ENCODE data around the gene ZIC2. TPM values are rescaled to one million over a fixed set of nuclear protein-coding genes. Genes with fewer than 3 reads are reported as not detected.

ZIC2 gene
- total RNA-seq, 1 donor from 2014 or later, result 0.13 TPM

DNA sequence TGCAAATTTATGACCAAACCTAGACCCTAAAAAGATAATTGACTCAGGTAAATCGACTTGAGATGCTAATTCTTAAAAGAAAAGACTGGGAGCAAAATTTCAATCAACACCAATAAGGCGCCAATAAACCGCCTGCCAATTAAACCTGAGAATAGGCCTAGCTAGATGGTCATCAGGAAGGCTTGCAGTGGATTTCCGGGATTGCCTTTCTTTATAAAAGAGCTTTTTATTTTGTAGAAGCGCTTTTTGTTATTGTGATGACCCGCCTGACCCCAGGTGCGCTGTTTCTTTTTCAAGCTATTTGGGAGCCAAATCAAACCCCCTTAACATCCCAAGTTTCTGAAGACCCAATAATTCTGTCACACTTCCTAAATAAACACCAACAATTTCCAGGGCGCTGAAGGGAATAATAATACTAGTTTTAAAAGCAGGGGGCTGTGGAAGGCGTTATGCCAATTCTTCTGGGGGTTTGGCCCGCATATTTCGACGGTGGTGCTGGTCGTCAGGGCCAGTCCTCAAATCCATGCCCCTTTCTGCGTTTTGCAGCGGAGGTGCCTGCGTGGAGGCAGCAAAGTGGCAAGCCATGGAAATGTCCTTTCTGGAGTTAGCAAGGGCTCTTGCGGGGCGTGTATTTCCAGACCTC lies 7.2 kb upstream of the ZIC2 start:
- DNase-seq (ENCODE audit: low read depth in 2 of 2), result no peak

DNA sequence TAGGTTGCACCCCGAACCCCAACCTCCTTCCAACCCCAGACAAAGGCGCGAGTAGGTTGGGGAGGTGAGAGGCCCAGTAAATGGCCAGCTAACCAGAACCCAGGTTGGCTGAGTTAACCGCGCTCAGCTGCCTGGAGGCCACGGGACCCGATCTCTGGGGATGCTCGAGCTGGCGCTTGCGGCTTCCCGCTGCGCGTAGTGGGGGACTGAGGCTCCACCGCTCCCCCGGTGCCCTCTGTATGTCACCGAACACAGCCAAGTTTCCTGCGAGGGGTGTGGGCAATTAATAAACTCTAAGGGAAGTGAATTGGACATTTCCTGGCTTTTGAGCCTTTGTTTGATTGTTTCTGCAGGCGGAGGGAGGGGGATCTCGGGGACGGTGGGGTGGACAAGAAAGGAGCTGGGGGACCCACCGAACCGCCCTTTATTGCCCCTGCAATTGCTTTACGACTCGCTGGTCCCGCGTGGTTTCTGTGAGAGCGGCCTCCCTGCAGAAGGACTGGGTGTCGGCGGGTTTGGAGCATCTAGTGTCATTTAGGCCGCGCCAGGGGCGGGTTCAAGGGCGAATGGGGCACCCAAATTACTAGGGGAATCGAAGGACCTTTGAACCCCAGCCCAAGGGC lies 6.5 kb upstream of the ZIC2 start:
- DNase-seq (ENCODE audit: low read depth in 2 of 2), result no peak

DNA sequence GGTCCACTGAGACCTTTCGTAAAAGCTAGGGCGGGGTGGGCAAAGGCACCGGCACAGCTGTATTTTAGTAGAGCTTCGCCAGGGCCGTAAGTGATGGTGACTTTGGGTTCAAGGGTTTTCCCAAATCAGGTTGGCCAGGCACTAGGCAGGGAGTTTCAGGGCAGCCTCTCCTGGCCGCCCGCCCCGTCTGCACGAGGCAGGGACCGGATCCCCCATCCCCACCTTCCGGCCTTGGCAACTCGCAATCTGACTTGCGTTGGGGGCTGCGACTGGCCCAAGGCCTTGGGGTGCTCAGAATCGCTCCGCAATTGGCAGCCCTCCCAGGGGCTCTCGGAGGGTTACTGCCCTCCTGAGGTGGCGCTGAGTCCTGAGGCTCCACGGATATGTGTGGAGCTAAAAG lies 6.0 kb upstream of the ZIC2 start:
- DNase-seq (ENCODE audit: low read depth in 2 of 2), result no peak

DNA sequence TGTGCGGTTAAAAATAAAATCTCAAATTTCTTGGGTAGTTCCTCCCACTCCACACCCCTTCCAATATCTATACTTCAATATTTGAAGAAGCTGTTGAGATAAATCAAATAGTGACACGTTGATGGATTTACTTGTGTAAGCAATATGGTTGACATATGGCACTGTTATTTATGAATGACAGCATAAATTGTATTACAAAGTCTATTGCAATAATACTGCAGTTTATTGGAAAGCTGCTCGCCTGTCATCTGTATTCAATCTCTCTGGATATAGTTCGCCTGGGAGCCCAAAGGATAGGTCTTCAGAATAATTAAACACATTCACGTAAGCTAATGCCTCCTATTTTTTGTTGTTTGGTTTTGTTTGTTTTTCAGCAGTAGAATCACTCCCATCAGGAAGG lies 5.0 kb upstream of the ZIC2 start:
- no peak for DNase-seq (ENCODE audit: low read depth in 2 of 2)

DNA sequence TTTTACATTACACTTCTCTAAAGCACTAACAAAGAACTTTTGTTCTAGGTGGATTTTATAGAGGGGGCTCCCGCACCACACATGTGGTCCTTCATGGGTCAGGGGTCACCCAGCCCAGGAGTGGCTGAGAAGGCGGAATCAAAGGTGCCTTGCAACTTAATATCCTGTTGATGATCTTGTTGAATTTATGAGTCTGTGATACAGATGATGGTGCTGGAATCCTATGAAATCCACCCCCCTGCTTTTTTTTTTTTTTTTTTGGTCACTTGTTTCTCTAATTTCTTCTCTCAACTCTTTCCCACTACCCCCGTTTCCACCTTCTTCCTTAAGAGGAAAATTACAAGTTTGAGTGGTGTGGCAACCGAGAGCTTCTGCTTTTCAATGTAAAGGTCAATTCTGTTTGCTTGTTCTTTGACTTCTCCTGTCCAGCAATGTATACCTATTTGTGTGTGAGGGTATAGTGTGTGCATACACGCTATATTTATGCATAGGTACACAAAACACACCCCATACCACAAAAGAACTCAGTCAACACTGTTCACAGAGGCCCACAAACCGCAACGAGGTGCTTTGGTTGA lies 4.2 kb upstream of the ZIC2 start:
- no peak for DNase-seq (ENCODE audit: low read depth in 2 of 2)

DNA sequence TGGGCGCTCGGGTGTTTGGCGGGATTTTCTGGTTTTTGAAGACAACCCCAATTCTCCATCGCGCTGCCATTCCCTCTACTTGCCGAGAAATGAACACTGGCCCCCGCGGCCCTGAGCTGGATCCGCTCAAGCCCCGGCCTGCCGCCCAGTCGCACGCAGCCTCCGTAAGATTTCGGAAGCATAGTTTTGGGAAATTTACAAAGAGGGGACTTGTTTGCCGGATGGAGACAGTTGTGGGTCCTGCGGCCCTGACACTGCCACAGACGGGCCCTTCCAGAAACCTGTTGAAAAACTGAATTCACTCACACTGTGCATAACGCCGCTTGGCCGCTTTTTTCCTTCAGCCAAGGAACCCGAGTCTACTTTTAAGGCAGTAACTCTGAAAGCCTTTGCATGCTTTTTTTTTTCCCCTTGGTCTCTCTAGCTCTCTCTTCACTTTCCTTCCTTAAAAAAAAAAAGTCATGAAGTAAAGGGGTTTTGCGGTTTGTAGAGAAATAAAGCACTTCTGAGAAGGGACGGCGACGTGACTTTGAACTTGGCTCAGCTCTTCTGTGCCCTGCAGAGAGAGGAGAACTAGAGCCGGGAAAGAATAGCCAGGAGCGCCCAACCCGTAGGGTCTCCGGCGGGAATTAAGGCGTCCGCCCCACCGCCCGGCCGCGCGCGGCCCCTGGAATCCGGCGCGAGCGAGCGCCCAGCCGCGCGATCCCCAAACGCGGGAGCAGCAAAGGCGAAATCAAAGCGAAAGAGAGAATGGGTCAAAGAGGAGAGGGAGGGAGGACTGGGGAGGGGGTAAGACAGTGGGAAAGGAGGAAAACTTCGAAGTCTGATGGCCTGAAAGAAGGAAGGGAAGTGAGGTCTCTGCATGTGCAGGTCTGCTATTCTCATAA lies 3.4 kb upstream of the ZIC2 start:
- DNase-seq (ENCODE audit: low read depth in 2 of 2), result no peak

DNA sequence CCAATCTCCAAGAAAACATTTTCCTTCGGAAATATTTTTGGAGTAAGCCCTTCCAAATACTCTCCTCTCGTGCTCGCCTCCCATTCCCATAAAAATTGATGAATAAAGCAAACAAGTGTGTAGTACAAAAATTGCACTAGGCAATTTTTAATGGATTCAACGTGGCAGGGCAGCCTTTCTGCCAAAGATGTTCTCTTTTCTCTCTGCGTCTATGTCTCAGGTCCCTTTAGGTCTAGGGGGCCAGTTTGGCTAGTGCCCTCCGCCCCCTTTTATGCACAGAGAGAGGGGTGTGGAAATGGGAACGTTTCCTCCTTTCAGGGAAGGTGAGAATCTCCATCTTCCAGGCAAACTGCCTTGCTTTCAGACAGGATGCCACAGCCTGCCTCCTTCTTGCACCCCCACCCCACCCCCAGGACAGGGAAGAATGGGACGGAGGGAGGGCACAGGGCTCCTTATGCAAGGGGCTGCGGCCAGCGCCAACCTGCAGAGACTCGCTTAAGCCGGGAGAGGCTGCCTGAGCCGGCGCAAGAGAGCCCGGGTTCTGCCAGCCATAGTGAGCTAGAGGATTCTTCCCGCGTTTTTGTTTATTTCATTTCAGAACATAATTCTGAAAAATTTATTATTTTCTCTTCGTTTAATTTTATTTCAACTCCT lies 2.7 kb upstream of the ZIC2 start:
- DNase-seq (ENCODE audit: low read depth in 2 of 2), result no peak

DNA sequence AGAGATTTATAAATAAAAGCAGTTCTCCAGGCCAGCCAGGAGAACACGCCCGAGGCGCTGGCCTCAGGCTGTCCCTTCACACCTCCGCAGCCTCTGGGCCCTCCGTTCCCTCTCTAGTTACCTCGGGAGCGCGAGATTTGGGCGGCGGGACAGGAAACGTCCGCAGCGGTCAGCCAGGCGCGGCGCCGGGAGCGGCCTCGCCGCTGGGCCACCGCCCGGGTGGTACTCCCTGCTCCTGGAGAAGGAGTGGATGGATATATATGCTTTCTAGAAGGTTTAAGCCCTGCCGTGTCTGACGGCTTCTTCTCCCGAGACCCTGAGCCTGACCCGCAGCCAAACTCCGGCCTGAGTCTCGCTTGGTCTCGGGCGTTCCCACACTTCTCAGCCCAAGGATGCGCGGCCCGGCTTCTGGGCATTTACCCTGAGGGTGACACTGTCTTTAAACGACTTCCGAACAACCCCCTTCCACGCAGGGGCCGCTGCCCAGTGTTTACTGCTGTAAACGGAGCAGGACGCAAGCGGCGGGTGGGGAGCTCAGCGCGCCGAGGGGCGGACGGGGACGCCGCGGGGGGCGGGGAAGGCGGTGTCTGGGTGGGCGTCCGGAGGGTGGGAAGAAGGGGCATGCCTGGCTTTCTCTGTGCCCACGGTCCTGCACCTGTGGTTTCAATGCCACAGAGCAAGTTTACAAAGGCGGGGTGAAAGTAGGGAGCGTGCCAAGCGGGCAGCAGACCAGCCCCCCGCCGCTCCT lies 2.0 kb upstream of the ZIC2 start:
- no peak for DNase-seq (ENCODE audit: low read depth in 2 of 2)

DNA sequence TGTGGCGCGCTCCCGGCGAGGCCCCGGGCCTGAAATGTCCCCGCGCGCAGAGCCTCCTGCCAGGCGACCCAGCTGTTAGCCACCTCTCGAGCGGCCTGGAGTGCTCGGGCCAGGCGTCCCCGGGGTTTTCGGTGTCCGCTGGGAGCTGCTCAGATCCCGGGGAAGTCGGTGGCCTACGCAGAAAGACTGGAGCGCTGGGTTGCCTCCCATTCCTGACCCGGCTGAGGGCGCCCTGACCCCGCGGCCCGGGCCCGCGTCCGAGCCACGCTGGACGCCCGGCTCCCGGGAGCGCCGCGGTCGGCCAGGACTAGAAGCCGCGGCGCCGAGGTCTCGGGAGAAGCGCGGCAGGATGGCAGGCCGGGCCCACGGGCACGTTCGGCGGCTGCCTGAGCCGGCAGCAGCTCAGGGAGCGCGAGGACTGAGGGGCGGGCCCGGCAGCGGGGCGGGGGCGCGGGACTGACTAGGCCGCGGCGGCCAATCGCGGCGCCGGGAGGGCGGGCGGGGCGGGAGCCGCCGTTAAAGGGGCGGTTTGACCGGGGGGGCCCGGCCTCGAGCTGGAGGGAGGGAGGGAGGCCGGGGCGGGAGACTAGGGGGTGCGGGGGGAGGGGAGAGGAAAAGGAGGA lies 1.3 kb upstream of the ZIC2 start:
- peak; percentile 38 to 87 for DNase-seq (ENCODE audit: low read depth in 2 of 2)

DNA sequence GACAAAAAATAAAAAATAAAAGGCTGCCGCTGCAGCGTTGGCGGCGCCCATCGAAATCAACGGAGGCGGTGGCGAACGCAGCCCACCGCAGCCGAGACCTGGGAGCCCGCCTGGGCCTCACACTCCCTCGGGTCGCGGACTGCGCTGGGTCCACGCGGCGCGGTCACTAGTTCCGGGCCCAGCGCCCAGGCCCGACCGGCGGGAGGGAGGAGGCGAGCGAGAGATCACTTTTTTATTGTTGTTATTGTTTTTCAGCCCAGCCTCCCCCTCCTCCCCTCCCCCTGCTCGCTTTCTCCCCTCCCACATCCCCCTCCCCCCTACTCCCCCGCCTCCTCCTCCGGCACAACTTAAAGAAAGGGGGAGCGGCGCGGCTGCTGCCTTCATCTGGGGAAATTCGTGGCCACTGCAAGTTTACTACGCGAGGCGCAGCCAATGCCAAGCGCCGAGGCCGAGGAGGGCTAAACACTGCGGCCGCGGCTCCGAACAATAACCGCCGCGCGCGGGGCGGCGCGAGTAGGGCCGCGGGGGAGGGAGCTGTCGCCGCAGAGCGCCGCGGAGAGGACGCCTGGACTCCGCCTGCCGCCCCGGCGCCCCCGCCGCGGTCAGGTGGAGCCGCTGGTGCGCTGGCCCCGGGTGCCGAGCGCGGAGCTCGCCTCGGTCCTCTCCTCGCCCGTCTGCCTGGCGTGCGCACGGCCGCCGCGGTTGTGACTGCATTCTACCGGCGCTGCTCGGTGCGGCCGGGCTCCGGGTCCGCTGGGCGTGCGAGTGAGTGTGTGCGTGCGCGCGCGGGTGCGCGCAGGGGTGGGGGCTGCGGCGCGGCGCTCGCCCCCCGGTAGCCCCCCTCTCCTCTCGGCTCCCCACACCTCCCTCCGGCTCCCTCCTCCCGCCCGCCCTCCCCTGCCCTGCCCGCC lies 505 bp upstream of the ZIC2 start:
- DNase-seq (ENCODE audit: low read depth in 2 of 2), result peak in 1 of 2 donors; percentile 54

DNA sequence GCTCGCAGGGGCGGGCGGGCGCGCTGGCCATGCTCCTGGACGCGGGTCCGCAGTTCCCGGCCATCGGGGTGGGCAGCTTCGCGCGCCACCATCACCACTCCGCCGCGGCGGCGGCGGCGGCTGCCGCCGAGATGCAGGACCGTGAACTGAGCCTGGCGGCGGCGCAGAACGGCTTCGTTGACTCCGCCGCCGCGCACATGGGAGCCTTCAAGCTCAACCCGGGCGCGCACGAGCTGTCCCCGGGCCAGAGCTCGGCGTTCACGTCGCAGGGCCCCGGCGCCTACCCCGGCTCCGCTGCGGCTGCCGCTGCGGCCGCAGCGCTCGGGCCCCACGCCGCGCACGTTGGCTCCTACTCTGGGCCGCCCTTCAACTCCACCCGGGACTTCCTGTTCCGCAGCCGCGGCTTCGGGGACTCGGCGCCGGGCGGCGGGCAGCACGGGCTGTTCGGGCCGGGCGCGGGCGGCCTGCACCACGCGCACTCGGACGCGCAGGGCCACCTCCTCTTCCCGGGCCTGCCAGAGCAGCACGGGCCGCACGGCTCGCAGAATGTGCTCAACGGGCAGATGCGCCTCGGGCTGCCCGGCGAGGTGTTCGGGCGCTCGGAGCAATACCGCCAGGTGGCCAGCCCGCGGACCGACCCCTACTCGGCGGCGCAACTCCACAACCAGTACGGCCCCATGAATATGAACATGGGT lies 599 bp downstream of the ZIC2 start:
- peak in 1 of 2 donors; percentile 38 for DNase-seq (ENCODE audit: low read depth in 2 of 2)

DNA sequence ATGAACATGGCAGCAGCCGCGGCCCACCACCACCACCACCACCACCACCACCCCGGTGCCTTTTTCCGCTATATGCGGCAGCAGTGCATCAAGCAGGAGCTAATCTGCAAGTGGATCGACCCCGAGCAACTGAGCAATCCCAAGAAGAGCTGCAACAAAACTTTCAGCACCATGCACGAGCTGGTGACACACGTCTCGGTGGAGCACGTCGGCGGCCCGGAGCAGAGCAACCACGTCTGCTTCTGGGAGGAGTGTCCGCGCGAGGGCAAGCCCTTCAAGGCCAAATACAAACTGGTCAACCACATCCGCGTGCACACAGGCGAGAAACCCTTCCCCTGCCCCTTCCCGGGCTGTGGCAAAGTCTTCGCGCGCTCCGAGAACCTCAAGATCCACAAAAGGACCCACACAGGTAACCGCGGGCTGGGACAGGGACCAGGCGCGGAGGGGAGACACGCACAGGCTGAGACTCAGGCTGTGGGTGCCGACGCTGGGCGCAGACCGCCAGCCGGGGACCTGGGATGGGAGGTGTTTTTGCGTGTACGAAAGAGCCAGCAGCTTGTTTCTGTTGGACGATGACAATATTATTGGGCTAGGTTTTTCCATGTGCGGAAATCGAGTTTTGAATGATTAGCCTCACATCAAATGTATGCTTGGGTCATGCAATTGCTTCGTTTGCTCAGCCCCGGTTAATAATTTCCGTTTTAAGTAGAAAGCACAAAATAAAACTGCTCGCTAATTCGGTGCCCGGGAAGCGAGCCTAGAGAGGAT lies 1.3 kb downstream of the ZIC2 start:
- DNase-seq (ENCODE audit: low read depth in 2 of 2), result peak in 1 of 2 donors; percentile 15

DNA sequence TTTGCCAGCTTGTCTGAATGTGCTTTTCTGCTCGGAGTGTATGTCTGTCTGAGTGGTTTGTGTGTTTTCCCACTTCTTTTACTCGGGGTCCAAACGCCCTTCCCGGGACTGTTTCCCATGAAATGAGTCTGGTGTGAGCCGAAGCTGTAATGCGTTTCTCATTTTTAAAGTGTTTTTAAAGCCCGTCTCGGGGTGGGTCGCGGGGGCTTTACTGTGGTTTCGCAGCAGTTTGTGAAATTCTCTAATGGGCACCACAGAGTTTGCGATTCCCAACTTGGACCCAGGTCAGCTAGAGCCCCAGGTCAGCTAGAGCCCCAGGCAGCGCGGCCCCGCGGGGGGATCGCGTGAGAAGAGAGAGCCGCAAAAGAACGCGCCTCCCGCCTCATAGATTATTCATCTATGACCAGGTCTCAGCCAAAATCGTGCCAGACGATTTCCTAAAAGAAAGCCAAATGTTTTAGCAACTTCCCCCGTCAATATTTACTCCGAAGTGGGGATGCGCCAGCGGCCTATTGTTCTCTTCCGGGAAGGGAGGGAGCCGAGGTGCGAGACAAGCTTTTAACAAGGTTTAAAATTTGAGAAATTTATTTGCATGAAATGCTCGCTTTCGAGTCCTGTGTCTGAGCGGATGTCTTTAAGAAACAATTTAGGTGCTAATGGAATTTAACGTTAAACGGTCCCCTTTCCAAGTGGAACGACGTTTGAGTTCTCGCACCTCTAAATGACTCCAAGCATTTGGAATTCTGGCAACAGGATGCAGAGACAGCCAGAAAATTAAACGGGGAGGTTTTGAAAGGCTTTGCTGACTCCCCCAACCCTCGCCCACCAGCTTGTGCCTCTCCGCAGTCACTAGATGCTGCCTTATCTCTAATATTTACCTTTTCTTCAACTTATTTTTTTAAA lies 2.2 kb downstream of the ZIC2 start:
- no peak for DNase-seq (ENCODE audit: low read depth in 2 of 2)

DNA sequence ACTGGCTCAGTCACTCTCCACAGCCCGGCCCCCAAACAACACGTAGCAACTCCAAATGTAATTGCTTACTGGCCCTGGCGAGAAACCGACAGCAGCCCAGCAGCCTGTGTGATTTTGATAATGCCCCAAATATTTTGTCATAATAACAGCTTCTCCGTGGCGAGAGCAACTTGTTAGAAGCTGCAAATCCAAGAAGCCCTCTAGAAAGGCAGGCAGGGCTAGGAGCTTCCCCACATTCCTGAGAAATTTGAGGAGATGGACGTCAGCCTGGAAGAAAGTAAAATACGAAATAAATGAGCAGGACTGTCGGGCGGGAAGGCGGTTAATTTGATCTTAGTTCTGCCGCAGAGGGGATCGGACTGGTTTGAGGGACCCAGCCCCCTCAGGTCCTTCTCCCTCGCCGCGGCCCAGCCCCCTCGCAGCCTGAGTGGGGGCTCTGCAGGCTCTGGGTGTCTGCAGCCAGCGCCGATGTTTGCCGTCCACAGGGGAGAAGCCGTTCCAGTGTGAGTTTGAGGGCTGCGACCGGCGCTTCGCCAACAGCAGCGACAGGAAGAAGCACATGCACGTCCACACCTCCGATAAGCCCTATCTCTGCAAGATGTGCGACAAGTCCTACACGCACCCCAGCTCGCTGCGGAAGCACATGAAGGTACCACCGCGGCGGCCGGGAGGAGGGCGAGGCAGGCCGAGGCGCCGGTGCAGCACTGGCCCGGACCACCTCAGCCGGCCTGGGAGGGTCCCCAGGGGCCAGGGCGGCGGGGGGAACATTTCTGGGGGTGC lies 3.1 kb downstream of the ZIC2 start:
- no peak for DNase-seq (ENCODE audit: low read depth in 2 of 2)

DNA sequence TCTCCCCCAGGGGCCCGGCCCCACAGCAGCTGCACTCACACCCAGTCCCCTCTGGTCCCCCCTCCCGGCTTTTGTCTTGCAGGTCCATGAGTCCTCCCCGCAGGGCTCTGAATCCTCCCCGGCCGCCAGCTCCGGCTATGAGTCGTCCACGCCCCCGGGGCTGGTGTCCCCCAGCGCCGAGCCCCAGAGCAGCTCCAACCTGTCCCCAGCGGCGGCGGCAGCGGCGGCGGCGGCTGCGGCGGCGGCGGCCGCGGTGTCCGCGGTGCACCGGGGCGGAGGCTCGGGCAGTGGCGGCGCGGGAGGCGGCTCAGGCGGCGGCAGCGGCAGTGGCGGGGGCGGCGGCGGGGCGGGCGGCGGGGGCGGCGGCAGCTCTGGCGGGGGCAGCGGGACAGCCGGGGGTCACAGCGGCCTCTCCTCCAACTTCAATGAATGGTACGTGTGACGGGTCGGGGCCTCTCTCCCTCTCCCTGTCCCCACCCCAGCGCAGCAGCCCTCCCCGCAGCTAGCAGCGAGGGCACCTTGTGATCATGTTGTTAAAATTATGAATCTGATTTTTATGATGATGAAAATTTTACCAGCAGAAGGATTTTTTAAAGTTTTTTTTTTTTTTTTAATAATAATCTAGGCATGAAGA lies 3.8 kb downstream of the ZIC2 start:
- no peak for DNase-seq (ENCODE audit: low read depth in 2 of 2)

Measured in dermis microvascular lymphatic vessel endothelial cell (primary cell).